HepG2 (cell line): ENCODE data around the gene TNFRSF21. TPM values are rescaled to one million over a fixed set of nuclear protein-coding genes. Genes with fewer than 3 reads are reported as not detected.

Source experiments
- ATAC-seq: fragments of 200-7000 bp; cut with Tn5 transposase; 3 replicates; pipeline ENCODE4 v1.9.1; 2020; ENCODE audit warnings: mild to moderate bottlenecking, moderate library complexity
- BruUV-seq: library from RNA; stranded (reverse); fragments of 400-500 nt; replicated peaks from 2 replicates; lab custom pipeline; 2021; lab: Mats Ljungman, UMichigan
- CTCF ChIA-PET: fragments of 300-600 bp; formaldehyde crosslinking; extraction: SDS; loops from one replicate; lab custom pipeline; 2021; ENCODE audit warnings: low total read pairs, inconsistent platforms, low intra/inter-chr PET ratio; lab: Yijun Ruan, JAX
- POLR2A ChIA-PET: fragments of 350-600 bp; sonication (Branson Sonifier 250); formaldehyde crosslinking; loops from one replicate; lab custom pipeline; 2020; ENCODE audit warnings: antibody characterized with exemption, inconsistent platforms; lab: Yijun Ruan, JAX
- DNase-seq: peaks from one replicate; pipeline ENCODE4 v3.0.0-alpha.2; 2015; ENCODE audit warnings: low spot score
- FAIRE-seq: peaks from 3 replicates; lab custom pipeline; 2011; peaks lifted over from hg19 to GRCh38; lab: Jason Lieb, UNC
- H2AFZ ChIP-seq: one replicate; pipeline ENCODE4 v1.6.1; 2011; ENCODE audit warnings: low read length, inconsistent platforms
- H3K27ac ChIP-seq: fragments of 300-600 bp; 3 replicates; pipeline ENCODE4 v1.8.0; 2011; ENCODE audit warnings: mixed run types, mild to moderate bottlenecking, mixed read lengths, low read length, inconsistent platforms; ENCODE audit not compliant: insufficient read depth; ENCODE audit errors: extremely low read length
- H3K27me3 ChIP-seq, 2 experiments: fragments of 200-600 bp in 1 of 2; 2 replicates in 1 of 2; 3 replicates in 1 of 2; pipeline versions ENCODE4 v1.6.0 to v1.8.0; 2011; ENCODE audit warnings: low read length in 2 of 2, mild to moderate bottlenecking in 2 of 2, moderate library complexity in 2 of 2, inconsistent platforms in 1 of 2; ENCODE audit not compliant: insufficient read depth in 2 of 2, control insufficient read depth in 1 of 2
- H3K36me3 ChIP-seq, 2 experiments: fragments of 200-600 bp in 1 of 2; replicated peaks in 1 of 2; 2 replicates in 1 of 2; 3 replicates in 1 of 2; pipeline versions ENCODE4 v1.5.1 to v1.8.0; 2011; ENCODE audit warnings: low read length in 2 of 2, inconsistent platforms in 1 of 2; ENCODE audit not compliant: insufficient read depth in 2 of 2, control insufficient read depth in 1 of 2
- H3K4me1 ChIP-seq: 2 replicates; pipeline ENCODE4 v1.5.1; 2012; ENCODE audit warnings: low read length, inconsistent platforms; ENCODE audit not compliant: insufficient read depth
- H3K4me2 ChIP-seq: 2 replicates; pipeline ENCODE4 v1.6.0; 2011; ENCODE audit warnings: low read depth, low read length, inconsistent platforms
- H3K4me3 ChIP-seq, 3 experiments: fragments of 200-600 bp in 1 of 3; sonication (generic), shearing (Covaris generic) in 1 of 3; replicated peaks in 1 of 3; 2 replicates each; pipeline ENCODE4 v1.5.1; 2011 to 2016; ENCODE audit warnings: low read length in 3 of 3, inconsistent platforms in 2 of 3, low read depth in 2 of 3, mild to moderate bottlenecking in 2 of 3, control low read depth in 1 of 3, mixed read lengths in 1 of 3; ENCODE audit not compliant: insufficient read depth in 1 of 3
- H3K79me2 ChIP-seq: one replicate; pipeline ENCODE4 v1.6.1; 2011; ENCODE audit warnings: low read length, inconsistent platforms; ENCODE audit not compliant: insufficient read depth
- H3K9ac ChIP-seq: 2 replicates; pipeline ENCODE4 v1.6.0; 2011; ENCODE audit warnings: mild to moderate bottlenecking, low read depth, low read length, inconsistent platforms; ENCODE audit not compliant: insufficient read depth
- H3K9me3 ChIP-seq: 2 replicates; pipeline ENCODE4 v1.5.1; 2012; ENCODE audit warnings: mild to moderate bottlenecking, low read length
- H4K20me1 ChIP-seq: 2 replicates; pipeline ENCODE4 v1.6.0; 2011; ENCODE audit warnings: inconsistent platforms, mild to moderate bottlenecking, low read length, moderate library complexity; ENCODE audit not compliant: insufficient read depth
- BORCS8-MEF2B ChIP-seq: sonication (generic); formaldehyde crosslinking; IDR thresholded peaks from 2 replicates; pipeline ENCODE4 v1.8.0; 2022; ENCODE audit warnings: mild to moderate bottlenecking, missing genetic modification reagents
- HIVEP1 ChIP-seq: sonication (generic); formaldehyde crosslinking; IDR thresholded peaks from 2 replicates; pipeline ENCODE4 v1.4.0; 2020; ENCODE audit warnings: mild to moderate bottlenecking, missing genetic modification reagents
- KLF16 ChIP-seq, 2 experiments: sonication (generic) in 1 of 2; formaldehyde crosslinking in 1 of 2; IDR thresholded peaks; 2 replicates each; pipeline versions ENCODE4 v1.6.1 to v1.8.0; 2016 to 2023; ENCODE audit warnings: missing genetic modification reagents in 2 of 2, missing compliant biosample characterization in 1 of 2
- MXD4 ChIP-seq: IDR thresholded peaks from 2 replicates; pipeline ENCODE4 v1.6.1; 2016; ENCODE audit warnings: mild to moderate bottlenecking, missing biosample characterization, missing genetic modification reagents
- PAF1 ChIP-seq: IDR thresholded peaks from 2 replicates; pipeline ENCODE4 v1.6.1; 2016; ENCODE audit warnings: missing genetic modification reagents, missing compliant biosample characterization
- POGK ChIP-seq: sonication (generic); formaldehyde crosslinking; conservative IDR thresholded peaks from 2 replicates; pipeline ENCODE4 v1.8.0; 2022; ENCODE audit warnings: mild to moderate bottlenecking, moderate library complexity, missing genetic modification reagents
- RARA ChIP-seq: IDR thresholded peaks from 2 replicates; pipeline ENCODE4 v1.6.1; 2016; ENCODE audit warnings: missing genetic modification reagents, missing compliant biosample characterization
- RBM22 ChIP-seq: fragments of 200-400 bp; formaldehyde crosslinking; optimal IDR thresholded peaks from 2 replicates; pipeline ENCODE3; 2017; ENCODE audit warnings: mild to moderate bottlenecking, low read length, moderate library complexity
- SALL2 ChIP-seq: sonication (generic); formaldehyde crosslinking; IDR thresholded peaks from 2 replicates; pipeline ENCODE4 v1.8.1; 2023; ENCODE audit warnings: mild to moderate bottlenecking, missing genetic modification reagents, inconsistent platforms
- SAP130 ChIP-seq: IDR thresholded peaks from 2 replicates; pipeline ENCODE4 v1.6.1; 2016; ENCODE audit warnings: low read depth
- SP2 ChIP-seq: sonication (generic); formaldehyde crosslinking; IDR thresholded peaks from 2 replicates; pipeline ENCODE4 v1.5.1; 2020; ENCODE audit warnings: mild to moderate bottlenecking, missing genetic modification reagents
- SP5 ChIP-seq: IDR thresholded peaks from 2 replicates; pipeline ENCODE4 v1.6.1; 2016; ENCODE audit warnings: low read depth, borderline replicate concordance
- TMF1 ChIP-seq: sonication (generic); formaldehyde crosslinking; IDR thresholded peaks from 2 replicates; pipeline ENCODE4 v1.8.1; 2022; ENCODE audit warnings: low read depth, missing genetic modification reagents
- YY1 ChIP-seq: IDR thresholded peaks from 2 replicates; pipeline ENCODE4 v1.6.1; 2011; ENCODE audit warnings: low read length, low read depth, moderate library complexity, mild to moderate bottlenecking; ENCODE audit not compliant: insufficient read depth, insufficient replicate concordance
- ZBED4 ChIP-seq: sonication (generic); formaldehyde crosslinking; IDR thresholded peaks from 2 replicates; pipeline ENCODE4 v1.4.0; 2020; ENCODE audit warnings: missing genetic modification reagents, borderline replicate concordance
- ZFP36L1 ChIP-seq: sonication (generic); formaldehyde crosslinking; IDR thresholded peaks from 2 replicates; pipeline ENCODE4 v1.8.0; 2022; ENCODE audit warnings: mild to moderate bottlenecking, missing genetic modification reagents, moderate library complexity
- whole genome bisulfite sequencing: methylation state at CpG from one replicate; pipeline ENCODE4 v1.1.6; 2017; ENCODE audit warnings: low lambda C conversion rate; 5-methylcytosine and 5-hydroxymethylcytosine counted together
- in situ Hi-C: cut with HindIII; loops from 2 replicates; pipeline ENCODE4 v1.10.0; 2017; ENCODE audit warnings: low pct_unique_long_range_greater_than_20kb; ENCODE audit not compliant: extremely low pct_ligation_motif_present
- intact Hi-C: fragments of 100-400 bp; cut with micrococcal nuclease; formaldehyde crosslinking; loops from one replicate; pipeline ENCODE4 v1.10.0; 2022; ENCODE audit not compliant: unreplicated experiment
- polyA plus RNA-seq, 8 experiments: library from polyadenylated mRNA; depleted of rRNA in 3 of 8; stranded (reverse) in 7 of 8; unstranded in 1 of 8; fragments of >200 nt; fragmentation: Illumina TruSeq in 4 of 8; extraction: Trizol in 4 of 8; gene quantifications; 2 replicates each; pipeline versions ENCODE4 v1.2.1 to v1.2.3, GENCODE V29; 2011 to 2016; ENCODE audit warnings: low read depth in 4 of 8, missing spikeins in 1 of 8, mixed read lengths in 1 of 8; ENCODE audit not compliant: insufficient read depth in 1 of 8
- total RNA-seq, 5 experiments: library from RNA; depleted of rRNA; stranded (reverse); fragments of >200 nt; fragmentation: Illumina TruSeq; extraction: Trizol; gene quantifications; 2 replicates each; pipeline ENCODE4 v1.2.3, GENCODE V29; 2016; ENCODE audit warnings: low read depth in 1 of 5
- TF ChIP-seq, protein P1 (sequence below): sonication (generic); formaldehyde crosslinking; IDR thresholded peaks from 2 replicates; pipeline ENCODE4 v1.4.0; 2020; ENCODE audit warnings: missing genetic modification reagents

Gene TNFRSF21
- total and polyA plus RNA-seq, 2 of the 13 experiments (the other 11 are each of a cell fraction or from before 2014, with no cell fraction given): 24.8 to 46.3 TPM

DNA sequence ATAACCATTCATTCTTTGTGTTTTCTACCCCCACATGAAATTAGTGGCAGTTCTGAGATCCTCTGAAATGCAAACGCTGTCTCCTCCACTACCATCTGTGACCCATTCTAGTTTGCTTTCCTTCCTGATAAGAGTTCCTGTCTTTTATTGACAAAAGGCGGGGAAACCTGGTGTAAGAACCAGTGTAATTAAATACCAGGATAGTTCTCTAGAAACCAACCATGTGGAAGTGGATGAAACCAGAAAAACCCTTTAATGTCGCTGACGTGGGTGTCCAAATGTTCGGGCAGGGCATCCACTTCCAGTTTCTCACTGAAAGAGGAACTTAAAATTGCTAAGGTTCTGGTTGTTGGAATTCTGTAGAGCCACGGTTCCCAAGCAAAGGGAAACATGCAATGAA is 79.1 kb downstream of the TNFRSF21 start:
- Histone ChIP-seq H3K36me3 (peaks cover 17 to 47% of the 10 kb centered on the region in 2 experiments), H3K4me2 (no peak overlapping the region), H3K4me3 (no peak overlapping the region), H3K9ac (no peak overlapping the region), H3K27me3 (no peaks in the 10 kb centered on the region), H3K27ac (no peak overlapping the region), H4K20me1 (no peaks in the 10 kb centered on the region), H3K79me2 (no peaks in the 10 kb centered on the region), H3K9me3 (no peaks in the 10 kb centered on the region), H2AFZ (no peak overlapping the region), H3K4me1 (peaks cover 18% of the 10 kb centered on the region)
- peak; percentile 32 for FAIRE-seq
- TF ChIP-seq, protein P1, sequence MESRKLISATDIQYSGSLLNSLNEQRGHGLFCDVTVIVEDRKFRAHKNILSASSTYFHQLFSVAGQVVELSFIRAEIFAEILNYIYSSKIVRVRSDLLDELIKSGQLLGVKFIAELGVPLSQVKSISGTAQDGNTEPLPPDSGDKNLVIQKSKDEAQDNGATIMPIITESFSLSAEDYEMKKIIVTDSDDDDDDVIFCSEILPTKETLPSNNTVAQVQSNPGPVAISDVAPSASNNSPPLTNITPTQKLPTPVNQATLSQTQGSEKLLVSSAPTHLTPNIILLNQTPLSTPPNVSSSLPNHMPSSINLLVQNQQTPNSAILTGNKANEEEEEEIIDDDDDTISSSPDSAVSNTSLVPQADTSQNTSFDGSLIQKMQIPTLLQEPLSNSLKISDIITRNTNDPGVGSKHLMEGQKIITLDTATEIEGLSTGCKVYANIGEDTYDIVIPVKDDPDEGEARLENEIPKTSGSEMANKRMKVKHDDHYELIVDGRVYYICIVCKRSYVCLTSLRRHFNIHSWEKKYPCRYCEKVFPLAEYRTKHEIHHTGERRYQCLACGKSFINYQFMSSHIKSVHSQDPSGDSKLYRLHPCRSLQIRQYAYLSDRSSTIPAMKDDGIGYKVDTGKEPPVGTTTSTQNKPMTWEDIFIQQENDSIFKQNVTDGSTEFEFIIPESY (CRISPR knock-in tag): no peak
- TF ChIP-seq ZBED4 (CRISPR knock-in tag): no peak
- no peak for TF ChIP-seq BORCS8-MEF2B (CRISPR knock-in tag)
- no peak for TF ChIP-seq YY1
- no peak for TF ChIP-seq ZFP36L1 (CRISPR knock-in tag)
- TF ChIP-seq SP2: no peak
- no peak for TF ChIP-seq TMF1
- no peak for TF ChIP-seq HIVEP1
- no peak for TF ChIP-seq POGK (CRISPR knock-in tag)
- no peak for TF ChIP-seq KLF16 (CRISPR knock-in tag; IDR thresholded peaks at IDR 0.05)
- TF ChIP-seq RARA: no peak
- TF ChIP-seq RBM22: peak; percentile 81
- peak; percentile 70 for TF ChIP-seq SP5 (CRISPR knock-in tag)
- TF ChIP-seq MXD4: no peak
- TF ChIP-seq SALL2 (CRISPR knock-in tag): no peak
- TF ChIP-seq PAF1: no peak
- no peak for TF ChIP-seq SAP130 (CRISPR knock-in tag)
- ATAC-seq: no peak
- 89% methylated on average over 6 of the region's 6 CpGs for WGBS
- in situ Hi-C loops (no loop called here), intact Hi-C loops (no loop called here)
- BruUV-seq: no TSS peak
- peak; percentile 32 for DNase-seq
- POLR2A ChIA-PET: no interaction called here
- CTCF ChIA-PET: no interaction called here
